GM23248 (cell line): ENCODE data around the gene PYGB. TPM values are rescaled to one million over a fixed set of nuclear protein-coding genes. Genes with fewer than 3 reads are reported as not detected.

ENCODE experiments used
- DNase-seq: peaks from one replicate; pipeline ENCODE4 v3.0.0-alpha.2; 2015
- H2AFZ ChIP-seq: fragments of 200-600 bp; sonication (generic); 2 replicates; pipeline ENCODE4 v1.6.1; 2016; ENCODE audit warnings: antibody characterized with exemption
- H3F3A ChIP-seq: fragments of 200-600 bp; sonication (generic); 2 replicates; pipeline ENCODE4 v1.6.1; 2016; ENCODE audit warnings: mild to moderate bottlenecking, antibody characterized with exemption, mixed run types; ENCODE audit not compliant: insufficient read depth
- H3K27ac ChIP-seq: fragments of 200-600 bp; sonication (generic); 2 replicates; pipeline ENCODE4 v1.5.1; 2016; ENCODE audit warnings: mild to moderate bottlenecking
- H3K27me3 ChIP-seq: fragments of 200-600 bp; sonication (generic); replicated peaks from 2 replicates; pipeline ENCODE4 v1.6.1; 2016; ENCODE audit warnings: mild to moderate bottlenecking; ENCODE audit not compliant: insufficient read depth
- H3K36me3 ChIP-seq: fragments of 200-600 bp; sonication (generic); 2 replicates; pipeline ENCODE4 v1.6.1; 2016; ENCODE audit warnings: low read depth, mild to moderate bottlenecking
- H3K4me1 ChIP-seq: fragments of 200-600 bp; sonication (generic); 2 replicates; pipeline ENCODE4 v1.6.1; 2016; ENCODE audit warnings: mild to moderate bottlenecking; ENCODE audit not compliant: insufficient read depth
- H3K4me2 ChIP-seq: fragments of 200-600 bp; sonication (generic); one replicate; pipeline ENCODE4 v1.6.1; 2016; ENCODE audit warnings: mild to moderate bottlenecking; ENCODE audit not compliant: unreplicated experiment
- H3K4me3 ChIP-seq: fragments of 200-600 bp; sonication (generic); 2 replicates; pipeline ENCODE4 v1.5.1; 2016; ENCODE audit warnings: mild to moderate bottlenecking
- H3K79me2 ChIP-seq: fragments of 200-600 bp; sonication (generic); 2 replicates; pipeline ENCODE4 v1.6.1; 2016; ENCODE audit warnings: mild to moderate bottlenecking; ENCODE audit not compliant: insufficient read depth
- H3K9ac ChIP-seq: fragments of 200-600 bp; sonication (generic); 2 replicates; pipeline ENCODE4 v1.6.1; 2016; ENCODE audit warnings: mild to moderate bottlenecking
- H3K9me2 ChIP-seq: fragments of 200-600 bp; sonication (generic); 2 replicates; pipeline ENCODE4 v1.6.1; 2016; ENCODE audit warnings: mixed run types, mild to moderate bottlenecking, moderate library complexity; ENCODE audit not compliant: insufficient read depth
- H3K9me3 ChIP-seq: fragments of 200-600 bp; sonication (generic); one replicate; pipeline ENCODE4 v1.6.1; 2017; ENCODE audit warnings: low read depth
- H4K20me1 ChIP-seq: fragments of 200-600 bp; sonication (generic); 2 replicates; pipeline ENCODE4 v1.6.0; 2016; ENCODE audit not compliant: insufficient read depth
- EZH2 ChIP-seq: fragments of 200-600 bp; sonication (generic); IDR thresholded peaks from 2 replicates; pipeline ENCODE4 v1.6.1; 2018; ENCODE audit warnings: antibody characterized with exemption, mild to moderate bottlenecking; ENCODE audit not compliant: insufficient read depth, poor library complexity, severe bottlenecking
- EZH2phosphoT487 ChIP-seq: fragments of 200-600 bp; sonication (generic); IDR thresholded peaks from 2 replicates; pipeline ENCODE4 v1.6.1; 2018; ENCODE audit warnings: antibody characterized with exemption, moderate library complexity, mild to moderate bottlenecking, low read depth; ENCODE audit not compliant: insufficient read depth
- WGBS, 2 experiments: methylation state at CpG; one replicate each; pipeline ENCODE4 v1.1.6; 2015 to 2017; ENCODE audit warnings: low lambda C conversion rate in 2 of 2, low coverage in 1 of 2; ENCODE audit errors: missing lambda C conversion rate in 2 of 2; 5-methylcytosine and 5-hydroxymethylcytosine counted together
- in situ Hi-C: fragments of 300-500 bp; cut with MboI; formaldehyde crosslinking; loops from 2 replicates; pipeline ENCODE4 v1.15.0; 2020
- polyA plus RNA-seq: library from polyadenylated mRNA; unstranded; fragments of >200 nt; fragmentation: Nextera tagmentation; extraction: Ambion mirVana; gene quantifications from 2 replicates; pipeline ENCODE4 v1.2.1, GENCODE V29; 2016
- total RNA-seq: library from RNA; depleted of rRNA; stranded (reverse); fragments of >200 nt; shearing (Covaris generic); gene quantifications from 2 replicates; pipeline ENCODE4 v1.2.3, GENCODE V29; 2014

The PYGB gene
- total and polyA plus RNA-seq, 2 experiments from 2014 or later = 74.1 to 116 TPM

DNA sequence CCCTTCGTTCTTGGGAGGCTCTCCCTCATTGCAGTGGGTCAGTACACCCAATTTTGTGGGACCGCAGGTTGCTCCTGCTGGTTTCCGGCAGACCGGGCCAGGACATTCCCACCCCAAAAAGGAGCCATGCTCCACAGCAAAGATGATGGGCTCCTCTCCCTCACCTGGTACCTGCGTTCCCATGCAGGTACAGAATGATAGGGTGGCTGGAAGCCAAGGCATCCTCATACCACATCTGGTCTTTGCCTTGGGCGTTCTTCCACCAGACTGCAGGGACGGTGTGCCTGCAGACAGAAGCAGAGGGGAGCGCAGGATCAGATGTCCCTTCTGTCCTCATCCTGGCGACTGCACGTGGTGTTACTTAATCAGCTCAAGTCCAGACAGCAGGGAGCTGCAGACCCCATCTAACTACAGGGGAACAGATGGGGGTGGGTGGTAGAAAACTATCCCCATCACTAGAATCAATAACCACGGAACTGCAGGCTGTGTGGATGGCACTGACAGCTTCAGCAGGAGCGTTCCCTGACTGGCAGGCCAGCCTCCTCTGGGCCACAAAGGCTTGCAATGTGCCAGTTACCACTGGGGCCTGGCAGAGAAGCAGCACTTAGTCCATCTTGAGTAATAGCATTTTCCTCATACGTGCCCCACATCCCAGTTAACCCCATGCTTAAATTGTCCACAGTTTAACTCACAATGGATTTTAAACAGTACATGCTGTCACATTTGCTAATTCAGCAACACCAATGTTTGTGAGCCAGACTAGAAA is 72.3 kb downstream of the PYGB start:
- Histone ChIP-seq H3K9ac (no peak overlapping the region), H3K4me1 (peaks cover 8% of the 10 kb centered on the region), H2AFZ (no peak overlapping the region), H3K36me3 (no peaks in the 10 kb centered on the region; the same call in 1 of the 2 replicates), H3K4me3 (no peak overlapping the region), H3F3A (no peaks in the 10 kb centered on the region), H4K20me1 (no peaks in the 10 kb centered on the region), H3K79me2 (no peaks in the 10 kb centered on the region), H3K27me3 (no peaks in the 10 kb centered on the region), H3K9me2 (no peaks in the 10 kb centered on the region), H3K27ac (no peak overlapping the region), H3K9me3 (no peaks in the 10 kb centered on the region), H3K4me2 (no peak overlapping the region)
- TF ChIP-seq EZH2phosphoT487 (no peak), EZH2 (no peak)
- DNase-seq = no peak
- in situ Hi-C loops = no loop called here
- 85% methylated on average over 12 to 13 of the region's 13 CpGs for WGBS, 2 experiments

GRCh38 chr20:25321262-25321831 is 73.5 kb downstream of the PYGB start:
- Histone ChIP-seq H3K9me3 (no peaks in the 10 kb centered on the region), H4K20me1 (no peaks in the 10 kb centered on the region), H3K36me3 (no peaks in the 10 kb centered on the region; the same call in 1 of the 2 replicates), H3K79me2 (peaks cover 5% of the 10 kb centered on the region; the same call in 1 of the 2 replicates), H3F3A (no peaks in the 10 kb centered on the region), H3K9ac (no peak overlapping the region), H3K4me1 (no peaks in the 10 kb centered on the region), H3K4me3 (no peak overlapping the region), H3K9me2 (no peaks in the 10 kb centered on the region), H3K27me3 (no peaks in the 10 kb centered on the region), H3K27ac (no peak overlapping the region), H3K4me2 (no peak overlapping the region), H2AFZ (no peak overlapping the region)
- in situ Hi-C loops = no loop called here
- peak; percentile 15 for DNase-seq
- 89 to 96% methylated on average over 4 to 5 of the region's 5 CpGs for WGBS, 2 experiments
- no peak for TF ChIP-seq EZH2phosphoT487
- TF ChIP-seq EZH2 = no peak

DNA sequence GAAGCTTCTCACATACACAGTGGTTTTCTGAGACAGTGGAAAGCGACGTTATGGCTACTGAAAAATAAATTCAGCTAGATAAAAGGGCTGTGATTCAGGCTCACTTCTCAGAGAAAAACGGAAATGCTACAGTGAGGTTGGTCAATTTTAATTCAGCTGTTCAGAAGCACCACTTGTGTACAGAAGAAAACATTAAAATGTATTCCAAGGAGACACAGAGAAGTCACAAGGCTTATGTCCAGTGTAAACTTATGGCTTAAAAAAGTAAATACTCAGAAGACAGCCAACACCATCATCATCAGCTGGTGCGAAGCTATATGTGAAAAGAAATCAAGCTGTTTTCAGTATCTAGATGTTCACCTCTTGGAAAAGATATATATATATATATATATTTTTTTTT is 74.1 kb downstream of the PYGB start:
- 72 to 76% methylated on average over 4 of the region's 4 CpGs for WGBS, 2 experiments
- TF ChIP-seq EZH2phosphoT487 = no peak
- Histone ChIP-seq H2AFZ (no peak overlapping the region), H3K9me2 (no peaks in the 10 kb centered on the region), H3K27me3 (no peaks in the 10 kb centered on the region), H3K4me2 (no peak overlapping the region), H3K4me3 (no peak overlapping the region), H3K9me3 (no peaks in the 10 kb centered on the region), H4K20me1 (no peaks in the 10 kb centered on the region), H3K4me1 (no peaks in the 10 kb centered on the region; the same call in 1 of the 2 replicates), H3K9ac (no peak overlapping the region), H3K27ac (peak overlapping the region; percentile 15; the same call in 1 of the 2 replicates), H3K36me3 (no peaks in the 10 kb centered on the region; the same call in 1 of the 2 replicates), H3F3A (no peaks in the 10 kb centered on the region), H3K79me2 (peaks cover 12% of the 10 kb centered on the region; the same call in 1 of the 2 replicates)
- DNase-seq = no peak
- in situ Hi-C loops = no loop called here

DNA sequence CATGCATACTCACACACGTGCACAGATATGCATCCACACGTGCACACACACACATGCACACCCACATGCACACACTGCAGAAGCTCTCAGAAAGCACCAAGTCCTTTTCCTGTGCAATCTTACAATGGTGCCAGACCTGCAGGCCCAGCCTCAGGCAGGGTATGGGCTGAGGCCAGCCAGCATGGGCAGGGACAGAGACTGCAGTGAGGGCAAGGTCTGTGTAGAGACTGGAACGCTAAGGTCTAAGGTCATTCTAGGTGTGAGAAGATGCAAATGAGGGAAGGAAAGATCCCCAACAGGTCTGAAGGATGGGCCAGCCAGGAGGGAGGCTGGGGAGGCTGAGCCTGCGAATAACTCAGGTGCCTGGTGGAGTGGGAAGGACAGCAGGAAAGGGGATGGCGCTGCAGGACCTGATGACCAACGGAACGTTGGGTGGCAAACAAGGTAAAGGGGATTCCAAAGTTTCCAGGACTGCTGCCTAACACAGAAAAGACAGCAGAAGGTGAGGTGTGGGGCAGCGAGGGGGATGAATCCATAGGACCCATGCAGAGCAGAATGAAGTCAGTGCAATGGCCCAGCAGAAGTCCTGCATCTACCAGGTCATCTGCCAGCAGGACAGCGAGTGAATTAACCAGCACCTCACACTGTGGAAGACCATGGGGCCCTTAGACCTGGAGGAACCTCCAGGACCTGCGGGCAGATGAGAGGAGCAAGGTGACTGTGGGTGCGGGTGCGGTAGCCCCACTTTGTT is 75.8 kb downstream of the PYGB start:
- H2AFZ ChIP-seq = no peak overlapping the region
- 86% methylated on average over 12 of the region's 12 CpGs for WGBS, 2 experiments
- H3K36me3 ChIP-seq = no peaks in the 10 kb centered on the region; the same call in 1 of the 2 replicates
- peaks cover 14% of the 10 kb centered on the region for H3K4me1 ChIP-seq
- peaks cover 12% of the 10 kb centered on the region; the same call in 1 of the 2 replicates for H3K79me2 ChIP-seq
- in situ Hi-C loops = no loop called here
- no peak overlapping the region for H3K4me3 ChIP-seq
- H3K27me3 ChIP-seq = no peaks in the 10 kb centered on the region
- no peaks in the 10 kb centered on the region for H3K9me3 ChIP-seq
- DNase-seq = no peak
- no peaks in the 10 kb centered on the region for H3F3A ChIP-seq
- H3K9ac ChIP-seq = no peak overlapping the region
- TF ChIP-seq EZH2 (no peak), EZH2phosphoT487 (no peak)
- H3K9me2 ChIP-seq = no peaks in the 10 kb centered on the region
- H3K4me2 ChIP-seq = no peak overlapping the region
- H3K27ac ChIP-seq = no peak overlapping the region
- H4K20me1 ChIP-seq = no peaks in the 10 kb centered on the region
